ENCODE data around the gene SFXN4. TPM values are rescaled to one million over a fixed set of nuclear protein-coding genes. Genes with fewer than 3 reads are reported as not detected.
"Not testable (repeated sequence)": the region's sequence is repeated elsewhere in the genome, so short reads cannot be mapped to it uniquely, and the experiment has no call there.

SFXN4 gene
- total and polyA plus RNA-seq, 2 of the 13 experiments (the other 11 are each of a cell fraction or from before 2014, with no cell fraction given): 47.7 to 64.9 TPM

GRCh38 chr10:119112056-119112455 lies 53.5 kb downstream of the SFXN4 start:
- DNase-seq (ENCODE audit: low spot score): no peak

DNA sequence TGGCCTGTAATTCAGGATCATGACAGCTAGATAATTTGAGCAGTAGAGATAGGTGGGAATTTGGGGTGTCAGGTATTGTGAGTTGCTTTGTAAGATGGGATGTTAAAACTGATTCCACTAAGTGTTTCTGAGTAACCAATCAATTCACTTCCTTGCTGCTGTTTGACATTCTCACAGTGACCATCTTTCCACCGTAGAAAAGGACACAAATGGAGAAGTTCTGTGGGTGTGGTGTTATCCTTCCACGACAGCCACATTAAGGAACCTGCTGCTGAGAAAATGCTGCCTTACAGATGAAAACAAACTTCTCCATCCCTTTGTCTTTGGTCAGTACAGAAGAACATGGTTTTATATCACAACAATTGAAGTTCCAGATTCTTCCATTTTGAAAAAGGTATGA lies 57.7 kb downstream of the SFXN4 start:
- intact Hi-C loops (cut with micrococcal nuclease; ENCODE audit: unreplicated experiment); POLR2A ChIA-PET; ATAC-seq; H4K20me1 ChIP-seq (ENCODE audit: insufficient read depth, low read length); H2AFZ ChIP-seq (ENCODE audit: low read length); H3K4me2 ChIP-seq (ENCODE audit: low read depth, low read length); H3K9me3 ChIP-seq (ENCODE audit: low read length); H3K36me3 ChIP-seq (replicated peaks in 1 of 2; ENCODE audit: control insufficient read depth in 1 of 2, insufficient read depth in 2 of 2, low read length in 2 of 2); H3K9ac ChIP-seq (ENCODE audit: insufficient read depth, low read depth, low read length); H3K27ac ChIP-seq (ENCODE audit: extremely low read length, insufficient read depth, low read length); DNase-seq (ENCODE audit: low spot score); in situ Hi-C loops (cut with HindIII; ENCODE audit: extremely low pct_ligation_motif_present, low pct_unique_long_range_greater_than_20kb); H3K27me3 ChIP-seq (ENCODE audit: control insufficient read depth in 1 of 2, insufficient read depth in 2 of 2, low read length in 2 of 2); H3K4me3 ChIP-seq (replicated peaks in 1 of 3; ENCODE audit: insufficient read depth in 1 of 3, low read depth in 2 of 3, low read length in 3 of 3); FAIRE-seq; BruUV-seq (replicated peaks); CTCF ChIA-PET (ENCODE audit: low intra/inter-chr PET ratio, low total read pairs): not testable (repeated sequence)
- 87% methylated on average over 2 of the region's 2 CpGs for WGBS (ENCODE audit: low lambda C conversion rate)
- Histone ChIP-seq H3K4me1 (ENCODE audit: insufficient read depth, low read length) (peaks cover 44% of the 10 kb centered on the region), H3K79me2 (ENCODE audit: insufficient read depth, low read length) (peaks cover 16% of the 10 kb centered on the region)

More at GRCh38 chr10:119112056-119112455, 53.5 kb downstream of the SFXN4 start:
- no peak overlapping the region for H3K4me2 ChIP-seq (ENCODE audit: low read depth, low read length)
- in situ Hi-C loops (cut with HindIII; ENCODE audit: extremely low pct_ligation_motif_present, low pct_unique_long_range_greater_than_20kb): no loop called here
- TF ChIP-seq RXRA (CRISPR knock-in tag; IDR thresholded peaks at IDR 0.05) (no peak), ZFX (CRISPR knock-in tag; IDR thresholded peaks at IDR 0.05; ENCODE audit: low read depth) (no peak), PTBP1 (IDR thresholded peaks at IDR 0.05; ENCODE audit: low read depth, low read length, poor library complexity, severe bottlenecking) (no peak), ZNF629 (CRISPR knock-in tag; conservative IDR thresholded peaks at IDR 0.05) (no peak), PITX1 (CRISPR knock-in tag; IDR thresholded peaks at IDR 0.05) (no peak), MYNN (CRISPR knock-in tag; IDR thresholded peaks at IDR 0.05; ENCODE audit: low read depth) (no peak), ZFP62 (CRISPR knock-in tag; IDR thresholded peaks at IDR 0.05) (no peak)
- TF ChIP-seq, protein P1, sequence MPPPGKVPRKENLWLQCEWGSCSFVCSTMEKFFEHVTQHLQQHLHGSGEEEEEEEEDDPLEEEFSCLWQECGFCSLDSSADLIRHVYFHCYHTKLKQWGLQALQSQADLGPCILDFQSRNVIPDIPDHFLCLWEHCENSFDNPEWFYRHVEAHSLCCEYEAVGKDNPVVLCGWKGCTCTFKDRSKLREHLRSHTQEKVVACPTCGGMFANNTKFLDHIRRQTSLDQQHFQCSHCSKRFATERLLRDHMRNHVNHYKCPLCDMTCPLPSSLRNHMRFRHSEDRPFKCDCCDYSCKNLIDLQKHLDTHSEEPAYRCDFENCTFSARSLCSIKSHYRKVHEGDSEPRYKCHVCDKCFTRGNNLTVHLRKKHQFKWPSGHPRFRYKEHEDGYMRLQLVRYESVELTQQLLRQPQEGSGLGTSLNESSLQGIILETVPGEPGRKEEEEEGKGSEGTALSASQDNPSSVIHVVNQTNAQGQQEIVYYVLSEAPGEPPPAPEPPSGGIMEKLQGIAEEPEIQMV (CRISPR knock-in tag; IDR thresholded peaks at IDR 0.05; ENCODE audit: low read depth): no peak
- peaks cover 56% of the 10 kb centered on the region for H3K4me1 ChIP-seq (ENCODE audit: insufficient read depth, low read length)
- no peak for FAIRE-seq
- peak overlapping the region; percentile 98 for H3K27ac ChIP-seq (ENCODE audit: extremely low read length, insufficient read depth, low read length)
- no peak for ATAC-seq
- no peak overlapping the region for H3K4me3 ChIP-seq (replicated peaks in 1 of 3; ENCODE audit: insufficient read depth in 1 of 3, low read depth in 2 of 3, low read length in 3 of 3)
- H3K9ac ChIP-seq (ENCODE audit: insufficient read depth, low read depth, low read length): peak overlapping the region; percentile 5; the same call in 1 of the 2 replicates
- H2AFZ ChIP-seq (ENCODE audit: low read length): no peak overlapping the region
- H3K79me2 ChIP-seq (ENCODE audit: insufficient read depth, low read length): no peaks in the 10 kb centered on the region
- CTCF ChIA-PET (ENCODE audit: low intra/inter-chr PET ratio, low total read pairs): no interaction called here
- intact Hi-C loops (cut with micrococcal nuclease; ENCODE audit: unreplicated experiment): no loop called here
- POLR2A ChIA-PET: interaction anchor here (0.7 to 5.4 kb wide), 4 partner anchors 8 to 32 kb away, joined by 3 to 106 read pairs (median 7); partner anchors contain the start of gene DENND10
- no peaks in the 10 kb centered on the region for H3K9me3 ChIP-seq (ENCODE audit: low read length)
- H4K20me1 ChIP-seq (ENCODE audit: insufficient read depth, low read length): no peaks in the 10 kb centered on the region
- H3K36me3 ChIP-seq (replicated peaks in 1 of 2; ENCODE audit: control insufficient read depth in 1 of 2, insufficient read depth in 2 of 2, low read length in 2 of 2): peaks cover 0 to 2% of the 10 kb centered on the region in 2 experiments; a peak in 2 of 5 replicates
- no TSS peak for BruUV-seq (replicated peaks)
- WGBS (ENCODE audit: low lambda C conversion rate): 89% methylated on average over 4 of the region's 4 CpGs
- H3K27me3 ChIP-seq (ENCODE audit: control insufficient read depth in 1 of 2, insufficient read depth in 2 of 2, low read length in 2 of 2): no peaks in the 10 kb centered on the region

DNA sequence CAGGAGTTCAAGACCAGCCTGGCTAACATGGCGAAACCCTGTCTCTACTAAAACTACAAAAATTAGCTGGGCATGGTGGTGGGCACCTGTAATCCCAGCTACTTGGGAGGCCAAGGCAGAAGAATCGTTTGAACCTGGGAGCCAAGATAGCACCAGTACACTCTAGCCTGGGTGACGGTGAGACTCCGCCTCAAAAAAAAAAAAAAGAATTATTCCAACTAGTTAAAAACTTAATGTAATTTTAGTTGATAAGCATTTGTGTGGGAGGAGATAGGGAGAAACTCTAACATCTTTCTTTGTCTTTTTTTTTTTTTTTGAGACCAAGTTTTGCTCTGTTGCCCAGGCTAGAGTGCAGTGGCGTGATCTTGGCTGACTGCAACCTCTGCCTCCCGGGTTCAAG lies 58.4 kb downstream of the SFXN4 start:
- H3K27me3 ChIP-seq (ENCODE audit: control insufficient read depth in 1 of 2, insufficient read depth in 2 of 2, low read length in 2 of 2); H3K4me2 ChIP-seq (ENCODE audit: low read depth, low read length); CTCF ChIA-PET (ENCODE audit: low intra/inter-chr PET ratio, low total read pairs); H2AFZ ChIP-seq (ENCODE audit: low read length); intact Hi-C loops (cut with micrococcal nuclease; ENCODE audit: unreplicated experiment); POLR2A ChIA-PET; H3K27ac ChIP-seq (ENCODE audit: extremely low read length, insufficient read depth, low read length); H3K36me3 ChIP-seq (replicated peaks in 1 of 2; ENCODE audit: control insufficient read depth in 1 of 2, insufficient read depth in 2 of 2, low read length in 2 of 2); H3K4me3 ChIP-seq (replicated peaks in 1 of 3; ENCODE audit: insufficient read depth in 1 of 3, low read depth in 2 of 3, low read length in 3 of 3); in situ Hi-C loops (cut with HindIII; ENCODE audit: extremely low pct_ligation_motif_present, low pct_unique_long_range_greater_than_20kb); BruUV-seq (replicated peaks); H4K20me1 ChIP-seq (ENCODE audit: insufficient read depth, low read length); H3K9ac ChIP-seq (ENCODE audit: insufficient read depth, low read depth, low read length); ATAC-seq; H3K9me3 ChIP-seq (ENCODE audit: low read length); DNase-seq (ENCODE audit: low spot score); FAIRE-seq: not testable (repeated sequence)
- WGBS (ENCODE audit: low lambda C conversion rate): 97% methylated on average over 6 of the region's 6 CpGs
- H3K79me2 ChIP-seq (ENCODE audit: insufficient read depth, low read length): peaks cover 16% of the 10 kb centered on the region
- H3K4me1 ChIP-seq (ENCODE audit: insufficient read depth, low read length): peaks cover 44% of the 10 kb centered on the region
